HepG2 (cell line): ENCODE results near the gene ADAR. TPM values are rescaled to one million over a fixed set of nuclear protein-coding genes. Genes with fewer than 3 reads are reported as not detected.

ENCODE experiments used
- ATAC-seq: fragments of 200-7000 bp; cut with Tn5 transposase; 3 replicates; pipeline ENCODE4 v1.9.1; 2020; ENCODE audit warnings: mild to moderate bottlenecking, moderate library complexity
- BruUV-seq: library from RNA; stranded (reverse); fragments of 400-500 nt; replicated peaks from 2 replicates; lab custom pipeline; 2021; lab: Mats Ljungman, UMichigan
- CTCF ChIA-PET: fragments of 300-600 bp; formaldehyde crosslinking; extraction: SDS; loops from one replicate; lab custom pipeline; 2021; ENCODE audit warnings: low total read pairs, inconsistent platforms, low intra/inter-chr PET ratio; lab: Yijun Ruan, JAX
- POLR2A ChIA-PET: fragments of 350-600 bp; sonication (Branson Sonifier 250); formaldehyde crosslinking; loops from one replicate; lab custom pipeline; 2020; ENCODE audit warnings: antibody characterized with exemption, inconsistent platforms; lab: Yijun Ruan, JAX
- DNase-seq: peaks from one replicate; pipeline ENCODE4 v3.0.0-alpha.2; 2015; ENCODE audit warnings: low spot score
- FAIRE-seq: peaks from 3 replicates; lab custom pipeline; 2011; peaks lifted over from hg19 to GRCh38; lab: Jason Lieb, UNC
- H2AFZ ChIP-seq: one replicate; pipeline ENCODE4 v1.6.1; 2011; ENCODE audit warnings: low read length, inconsistent platforms
- H3K27ac ChIP-seq: fragments of 300-600 bp; 3 replicates; pipeline ENCODE4 v1.8.0; 2011; ENCODE audit warnings: mixed run types, mild to moderate bottlenecking, mixed read lengths, low read length, inconsistent platforms; ENCODE audit not compliant: insufficient read depth; ENCODE audit errors: extremely low read length
- H3K27me3 ChIP-seq, 2 experiments: fragments of 200-600 bp in 1 of 2; 2 replicates in 1 of 2; 3 replicates in 1 of 2; pipeline versions ENCODE4 v1.6.0 to v1.8.0; 2011; ENCODE audit warnings: low read length in 2 of 2, mild to moderate bottlenecking in 2 of 2, moderate library complexity in 2 of 2, inconsistent platforms in 1 of 2; ENCODE audit not compliant: insufficient read depth in 2 of 2, control insufficient read depth in 1 of 2
- H3K36me3 ChIP-seq, 2 experiments: fragments of 200-600 bp in 1 of 2; replicated peaks in 1 of 2; 2 replicates in 1 of 2; 3 replicates in 1 of 2; pipeline versions ENCODE4 v1.5.1 to v1.8.0; 2011; ENCODE audit warnings: low read length in 2 of 2, inconsistent platforms in 1 of 2; ENCODE audit not compliant: insufficient read depth in 2 of 2, control insufficient read depth in 1 of 2
- H3K4me1 ChIP-seq: 2 replicates; pipeline ENCODE4 v1.5.1; 2012; ENCODE audit warnings: low read length, inconsistent platforms; ENCODE audit not compliant: insufficient read depth
- H3K4me2 ChIP-seq: 2 replicates; pipeline ENCODE4 v1.6.0; 2011; ENCODE audit warnings: low read depth, low read length, inconsistent platforms
- H3K4me3 ChIP-seq, 3 experiments: fragments of 200-600 bp in 1 of 3; sonication (generic), shearing (Covaris generic) in 1 of 3; replicated peaks in 1 of 3; 2 replicates each; pipeline ENCODE4 v1.5.1; 2011 to 2016; ENCODE audit warnings: low read length in 3 of 3, inconsistent platforms in 2 of 3, low read depth in 2 of 3, mild to moderate bottlenecking in 2 of 3, control low read depth in 1 of 3, mixed read lengths in 1 of 3; ENCODE audit not compliant: insufficient read depth in 1 of 3
- H3K79me2 ChIP-seq: one replicate; pipeline ENCODE4 v1.6.1; 2011; ENCODE audit warnings: low read length, inconsistent platforms; ENCODE audit not compliant: insufficient read depth
- H3K9ac ChIP-seq: 2 replicates; pipeline ENCODE4 v1.6.0; 2011; ENCODE audit warnings: mild to moderate bottlenecking, low read depth, low read length, inconsistent platforms; ENCODE audit not compliant: insufficient read depth
- H3K9me3 ChIP-seq: 2 replicates; pipeline ENCODE4 v1.5.1; 2012; ENCODE audit warnings: mild to moderate bottlenecking, low read length
- H4K20me1 ChIP-seq: 2 replicates; pipeline ENCODE4 v1.6.0; 2011; ENCODE audit warnings: inconsistent platforms, mild to moderate bottlenecking, low read length, moderate library complexity; ENCODE audit not compliant: insufficient read depth
- ESRRA ChIP-seq: sonication (generic); formaldehyde crosslinking; IDR thresholded peaks from 2 replicates; pipeline ENCODE4 v1.5.1; 2020; ENCODE audit warnings: mild to moderate bottlenecking, low read depth, missing genetic modification reagents
- EZH2 ChIP-seq: conservative IDR thresholded peaks from 2 replicates; pipeline ENCODE4 v1.6.1; 2012; ENCODE audit warnings: mild to moderate bottlenecking, low read depth, low read length, moderate library complexity
- FOXP4 ChIP-seq: sonication (generic); formaldehyde crosslinking; IDR thresholded peaks from 2 replicates; pipeline ENCODE4 v1.4.0; 2020; ENCODE audit warnings: missing genetic modification reagents
- ISX ChIP-seq: sonication (generic); formaldehyde crosslinking; conservative IDR thresholded peaks from 2 replicates; pipeline ENCODE4 v1.5.0; 2020; ENCODE audit warnings: missing genetic modification reagents
- KLF9 ChIP-seq: IDR thresholded peaks from 2 replicates; pipeline ENCODE4 v1.6.1; 2016; ENCODE audit warnings: low read depth
- MEIS1 ChIP-seq: sonication (generic); formaldehyde crosslinking; IDR thresholded peaks from 2 replicates; pipeline ENCODE4 v1.9.0; 2021; ENCODE audit warnings: mild to moderate bottlenecking, missing genetic modification reagents, moderate library complexity, borderline replicate concordance
- POGZ ChIP-seq: sonication (generic); formaldehyde crosslinking; IDR thresholded peaks from 2 replicates; pipeline ENCODE4 v1.4.0; 2020; ENCODE audit warnings: mild to moderate bottlenecking, missing genetic modification reagents
- RFXAP ChIP-seq: sonication (generic); formaldehyde crosslinking; IDR thresholded peaks from 2 replicates; pipeline ENCODE4 v1.4.0; 2020; ENCODE audit warnings: missing genetic modification reagents, borderline replicate concordance
- TEAD2 ChIP-seq: sonication (generic); formaldehyde crosslinking; IDR thresholded peaks from 2 replicates; pipeline ENCODE4 v1.9.0; 2021; ENCODE audit warnings: missing genetic modification reagents
- ZFP37 ChIP-seq: sonication (generic); formaldehyde crosslinking; IDR thresholded peaks from 2 replicates; pipeline ENCODE4 v1.4.0; 2020; ENCODE audit warnings: missing genetic modification reagents, borderline replicate concordance
- ZKSCAN5 ChIP-seq: sonication (generic); formaldehyde crosslinking; IDR thresholded peaks from 2 replicates; pipeline ENCODE4 v1.5.1; 2020; ENCODE audit warnings: mild to moderate bottlenecking, missing genetic modification reagents
- ZNF431 ChIP-seq: sonication (generic); formaldehyde crosslinking; IDR thresholded peaks from 2 replicates; pipeline ENCODE4 v1.9.0; 2022; ENCODE audit warnings: missing genetic modification reagents, low read depth, mild to moderate bottlenecking, borderline replicate concordance
- WGBS: methylation state at CpG from one replicate; pipeline ENCODE4 v1.1.6; 2017; ENCODE audit warnings: low lambda C conversion rate; 5-methylcytosine and 5-hydroxymethylcytosine counted together
- in situ Hi-C: cut with HindIII; loops from 2 replicates; pipeline ENCODE4 v1.10.0; 2017; ENCODE audit warnings: low pct_unique_long_range_greater_than_20kb; ENCODE audit not compliant: extremely low pct_ligation_motif_present
- intact Hi-C: fragments of 100-400 bp; cut with micrococcal nuclease; formaldehyde crosslinking; loops from one replicate; pipeline ENCODE4 v1.10.0; 2022; ENCODE audit not compliant: unreplicated experiment
- polyA plus RNA-seq, 8 experiments: library from polyadenylated mRNA; depleted of rRNA in 3 of 8; stranded (reverse) in 7 of 8; unstranded in 1 of 8; fragments of >200 nt; fragmentation: Illumina TruSeq in 4 of 8; extraction: Trizol in 4 of 8; gene quantifications; 2 replicates each; pipeline versions ENCODE4 v1.2.1 to v1.2.3, GENCODE V29; 2011 to 2016; ENCODE audit warnings: low read depth in 4 of 8, missing spikeins in 1 of 8, mixed read lengths in 1 of 8; ENCODE audit not compliant: insufficient read depth in 1 of 8
- total RNA-seq, 5 experiments: library from RNA; depleted of rRNA; stranded (reverse); fragments of >200 nt; fragmentation: Illumina TruSeq; extraction: Trizol; gene quantifications; 2 replicates each; pipeline ENCODE4 v1.2.3, GENCODE V29; 2016; ENCODE audit warnings: low read depth in 1 of 5
- TF ChIP-seq, protein P1 (sequence below): sonication (generic); formaldehyde crosslinking; IDR thresholded peaks from 2 replicates; pipeline ENCODE4 v1.8.0; 2022; ENCODE audit warnings: low read depth, missing genetic modification reagents

Gene ADAR
- total and polyA plus RNA-seq, 2 of the 13 experiments (the other 11 are each of a cell fraction or from before 2014, with no cell fraction given): 70.8 to 86.2 TPM

- FAIRE-seq: no peak
- Histone ChIP-seq H2AFZ (no peak overlapping the region), H3K27me3 (no peaks in the 10 kb centered on the region), H3K27ac (no peak overlapping the region), H3K9ac (no peak overlapping the region), H3K4me3 (no peak overlapping the region), H3K36me3 (peaks cover 38 to 94% of the 10 kb centered on the region in 2 experiments), H3K4me2 (no peak overlapping the region), H4K20me1 (no peaks in the 10 kb centered on the region), H3K79me2 (no peaks in the 10 kb centered on the region), H3K4me1 (no peaks in the 10 kb centered on the region), H3K9me3 (no peaks in the 10 kb centered on the region)
- ATAC-seq: no peak
- intact Hi-C loops (loop anchor here (1.0 kb wide), 1 partner anchor 25 kb away; no protein-coding TSS in a partner anchor), in situ Hi-C loops (no loop called here)
- DNase-seq: no peak
- BruUV-seq: no TSS peak
- ChIA-PET CTCF (no interaction called here), POLR2A (no interaction called here)
- 99% methylated on average over 9 of the region's 9 CpGs for WGBS
- TF ChIP-seq POGZ (CRISPR knock-in tag): no peak
- TF ChIP-seq ISX: no peak
- TF ChIP-seq FOXP4 (CRISPR knock-in tag): no peak
- TF ChIP-seq ESRRA (CRISPR knock-in tag): no peak
- no peak for TF ChIP-seq KLF9
- TF ChIP-seq ZKSCAN5 (CRISPR knock-in tag): no peak
- TF ChIP-seq, protein P1, sequence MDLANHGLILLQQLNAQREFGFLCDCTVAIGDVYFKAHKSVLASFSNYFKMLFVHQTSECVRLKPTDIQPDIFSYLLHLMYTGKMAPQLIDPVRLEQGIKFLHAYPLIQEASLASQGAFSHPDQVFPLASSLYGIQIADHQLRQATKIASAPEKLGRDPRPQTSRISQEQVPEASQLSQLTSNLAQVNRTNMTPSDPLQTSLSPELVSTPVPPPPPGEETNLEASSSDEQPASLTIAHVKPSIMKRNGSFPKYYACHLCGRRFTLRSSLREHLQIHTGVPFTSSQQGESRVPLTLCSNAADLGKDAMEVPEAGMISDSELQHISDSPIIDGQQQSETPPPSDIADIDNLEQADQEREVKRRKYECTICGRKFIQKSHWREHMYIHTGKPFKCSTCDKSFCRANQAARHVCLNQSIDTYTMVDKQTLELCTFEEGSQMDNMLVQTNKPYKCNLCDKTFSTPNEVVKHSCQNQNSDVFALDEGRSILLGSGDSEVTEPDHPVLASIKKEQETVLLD (CRISPR knock-in tag): no peak
- TF ChIP-seq RFXAP (CRISPR knock-in tag): no peak
- no peak for TF ChIP-seq EZH2
- TF ChIP-seq MEIS1 (CRISPR knock-in tag): no peak
- TF ChIP-seq ZFP37 (CRISPR knock-in tag): no peak
- no peak for TF ChIP-seq TEAD2
- no peak for TF ChIP-seq ZNF431 (CRISPR knock-in tag)
Observed at GRCh38 chr1:154584267-154584994, 23.6 kb downstream of the ADAR start.
